ENCODE data around the gene EXOC2.

Gene EXOC2

GRCh38 chr6:708237-708598, 15.3 kb upstream of the EXOC2 start:
- H3K4me2 ChIP-seq (ENCODE audit: low read length), result no peak overlapping the region
- no peaks in the 10 kb centered on the region for H3K36me3 ChIP-seq (ENCODE audit: control insufficient read depth in 1 of 2, insufficient read depth in 2 of 2, low read length in 2 of 2)
- H3K27ac ChIP-seq (ENCODE audit: low read depth, low read length), result no peak overlapping the region
- H2BK12ac ChIP-seq (ENCODE audit: low read length), result no peak overlapping the region
- H3K18ac ChIP-seq (ENCODE audit: low read length), result no peak overlapping the region
- H3K27me3 ChIP-seq (ENCODE audit: insufficient read depth, low read length), result peaks cover 4% of the 10 kb centered on the region
- no peak overlapping the region for H4K91ac ChIP-seq (ENCODE audit: low read depth, low read length)
- H3K79me2 ChIP-seq (ENCODE audit: control insufficient read depth, insufficient read depth, low read length, poor library complexity), result no peaks in the 10 kb centered on the region
- H2AK5ac ChIP-seq (ENCODE audit: low read length), result no peak overlapping the region
- H2AFZ ChIP-seq (ENCODE audit: insufficient read depth, low read length, poor library complexity), result no peak overlapping the region
- no peak overlapping the region for H3K9ac ChIP-seq (ENCODE audit: low read length)
- no peak overlapping the region for H3K4ac ChIP-seq (ENCODE audit: low read depth, low read length)
- H3K14ac ChIP-seq (ENCODE audit: low read length), result no peak overlapping the region
- peaks cover 3% of the 10 kb centered on the region for H3K9me3 ChIP-seq (ENCODE audit: insufficient read depth, low read depth, low read length)
- peaks cover 9% of the 10 kb centered on the region in 2 experiments for H3K4me1 ChIP-seq (ENCODE audit: control insufficient read depth in 1 of 2, insufficient read depth in 2 of 2, low read length in 2 of 2)
- no peak overlapping the region for H4K8ac ChIP-seq (ENCODE audit: low read depth, low read length)
- WGBS (ENCODE audit: extremely low coverage, insufficient coverage, insufficient read length), result no CpG with 5 or more reads among the region's 6 CpGs
- no peak overlapping the region for H3K23ac ChIP-seq (ENCODE audit: low read length)
- no peak overlapping the region for H3K4me3 ChIP-seq (ENCODE audit: low read depth, low read length)
- H2BK5ac ChIP-seq (ENCODE audit: low read depth, low read length, poor library complexity), result no peak overlapping the region
- H3K79me1 ChIP-seq (ENCODE audit: low read length), result peaks cover 3% of the 10 kb centered on the region
- no peak overlapping the region for H4K12ac ChIP-seq (ENCODE audit: low read depth, low read length)
- no peak overlapping the region for H2BK120ac ChIP-seq (ENCODE audit: insufficient read depth, low read length, poor library complexity)
- no peak for DNase-seq

DNA sequence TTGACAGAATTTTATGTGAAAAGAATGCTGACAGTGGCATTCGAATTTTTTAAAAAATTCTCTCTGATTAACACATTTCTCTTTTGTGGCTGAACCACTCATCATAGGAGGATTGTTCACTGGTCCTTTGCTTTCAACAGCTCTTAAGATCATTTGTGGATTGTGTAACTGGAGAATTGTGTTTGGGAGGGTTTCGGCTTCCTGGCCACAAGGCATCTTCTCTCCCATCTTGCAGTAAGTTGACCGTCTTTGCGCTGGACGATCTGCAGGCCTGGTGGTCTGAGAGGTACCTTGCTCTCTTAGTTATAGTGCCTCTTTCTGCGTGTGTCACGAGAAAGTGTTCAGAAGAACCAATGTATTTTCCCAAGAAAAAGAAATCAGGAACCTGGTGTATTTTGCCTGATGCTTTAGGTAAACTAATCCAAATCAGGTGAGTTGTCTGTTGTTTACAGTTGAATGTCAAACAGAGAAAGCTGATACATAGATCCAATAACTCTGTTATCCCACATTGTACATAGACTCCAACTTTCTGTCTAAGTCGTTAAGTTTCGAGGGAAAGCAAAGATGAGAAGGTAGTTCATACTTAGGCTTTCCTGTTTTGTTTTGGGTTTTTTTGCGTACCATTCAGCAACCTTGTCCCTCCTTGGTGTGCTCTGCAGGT, 14.8 kb upstream of the EXOC2 start:
- Histone ChIP-seq H3K27ac (ENCODE audit: low read depth, low read length) (no peak overlapping the region), H4K91ac (ENCODE audit: low read depth, low read length) (no peak overlapping the region), H3K14ac (ENCODE audit: low read length) (no peak overlapping the region), H4K12ac (ENCODE audit: low read depth, low read length) (no peak overlapping the region), H3K4me2 (ENCODE audit: low read length) (no peak overlapping the region), H4K8ac (ENCODE audit: low read depth, low read length) (no peak overlapping the region), H2BK12ac (ENCODE audit: low read length) (no peak overlapping the region), H3K9me3 (ENCODE audit: insufficient read depth, low read depth, low read length) (peaks cover 3% of the 10 kb centered on the region), H2AFZ (ENCODE audit: insufficient read depth, low read length, poor library complexity) (no peak overlapping the region), H3K36me3 (ENCODE audit: control insufficient read depth in 1 of 2, insufficient read depth in 2 of 2, low read length in 2 of 2) (no peaks in the 10 kb centered on the region), H3K4me3 (ENCODE audit: low read depth, low read length) (no peak overlapping the region), H3K79me2 (ENCODE audit: control insufficient read depth, insufficient read depth, low read length, poor library complexity) (no peaks in the 10 kb centered on the region), H3K27me3 (ENCODE audit: insufficient read depth, low read length) (peaks cover 4% of the 10 kb centered on the region), H3K9ac (ENCODE audit: low read length) (no peak overlapping the region), H3K4me1 (ENCODE audit: control insufficient read depth in 1 of 2, insufficient read depth in 2 of 2, low read length in 2 of 2) (peaks cover 9% of the 10 kb centered on the region in 2 experiments), H2BK5ac (ENCODE audit: low read depth, low read length, poor library complexity) (no peak overlapping the region), H3K23ac (ENCODE audit: low read length) (no peak overlapping the region), H3K79me1 (ENCODE audit: low read length) (peaks cover 3% of the 10 kb centered on the region), H3K18ac (ENCODE audit: low read length) (no peak overlapping the region), H2BK120ac (ENCODE audit: insufficient read depth, low read length, poor library complexity) (no peak overlapping the region), H3K4ac (ENCODE audit: low read depth, low read length) (no peak overlapping the region), H2AK5ac (ENCODE audit: low read length) (no peak overlapping the region)
- no CpG with 5 or more reads among the region's 10 CpGs for WGBS (ENCODE audit: extremely low coverage, insufficient coverage, insufficient read length)
- no peak for DNase-seq

GRCh38 chr6:706819-707381, 14.0 kb upstream of the EXOC2 start:
- H3K9me3 ChIP-seq (ENCODE audit: insufficient read depth, low read depth, low read length), result peaks cover 3% of the 10 kb centered on the region
- no peak overlapping the region for H3K27ac ChIP-seq (ENCODE audit: low read depth, low read length)
- H3K79me2 ChIP-seq (ENCODE audit: control insufficient read depth, insufficient read depth, low read length, poor library complexity), result no peaks in the 10 kb centered on the region
- H3K4me1 ChIP-seq (ENCODE audit: control insufficient read depth in 1 of 2, insufficient read depth in 2 of 2, low read length in 2 of 2), result peaks cover 9% of the 10 kb centered on the region in 2 experiments
- no peak overlapping the region for H3K4me2 ChIP-seq (ENCODE audit: low read length)
- no peak overlapping the region for H4K12ac ChIP-seq (ENCODE audit: low read depth, low read length)
- H3K36me3 ChIP-seq (ENCODE audit: control insufficient read depth in 1 of 2, insufficient read depth in 2 of 2, low read length in 2 of 2), result no peaks in the 10 kb centered on the region
- no CpG with 5 or more reads among the region's 8 CpGs for WGBS (ENCODE audit: extremely low coverage, insufficient coverage, insufficient read length)
- no peak overlapping the region for H3K14ac ChIP-seq (ENCODE audit: low read length)
- no peak overlapping the region for H3K9ac ChIP-seq (ENCODE audit: low read length)
- H4K8ac ChIP-seq (ENCODE audit: low read depth, low read length), result no peak overlapping the region
- H3K23ac ChIP-seq (ENCODE audit: low read length), result no peak overlapping the region
- no peak overlapping the region for H2AFZ ChIP-seq (ENCODE audit: insufficient read depth, low read length, poor library complexity)
- H2BK12ac ChIP-seq (ENCODE audit: low read length), result no peak overlapping the region
- H3K27me3 ChIP-seq (ENCODE audit: insufficient read depth, low read length), result peaks cover 4% of the 10 kb centered on the region
- no peak overlapping the region for H2AK5ac ChIP-seq (ENCODE audit: low read length)
- H2BK5ac ChIP-seq (ENCODE audit: low read depth, low read length, poor library complexity), result no peak overlapping the region
- H3K4ac ChIP-seq (ENCODE audit: low read depth, low read length), result no peak overlapping the region
- no peak overlapping the region for H2BK120ac ChIP-seq (ENCODE audit: insufficient read depth, low read length, poor library complexity)
- peak overlapping the region; percentile 19 for H3K4me3 ChIP-seq (ENCODE audit: low read depth, low read length)
- peaks cover 3% of the 10 kb centered on the region for H3K79me1 ChIP-seq (ENCODE audit: low read length)
- no peak for DNase-seq
- H4K91ac ChIP-seq (ENCODE audit: low read depth, low read length), result no peak overlapping the region
- no peak overlapping the region for H3K18ac ChIP-seq (ENCODE audit: low read length)

DNA sequence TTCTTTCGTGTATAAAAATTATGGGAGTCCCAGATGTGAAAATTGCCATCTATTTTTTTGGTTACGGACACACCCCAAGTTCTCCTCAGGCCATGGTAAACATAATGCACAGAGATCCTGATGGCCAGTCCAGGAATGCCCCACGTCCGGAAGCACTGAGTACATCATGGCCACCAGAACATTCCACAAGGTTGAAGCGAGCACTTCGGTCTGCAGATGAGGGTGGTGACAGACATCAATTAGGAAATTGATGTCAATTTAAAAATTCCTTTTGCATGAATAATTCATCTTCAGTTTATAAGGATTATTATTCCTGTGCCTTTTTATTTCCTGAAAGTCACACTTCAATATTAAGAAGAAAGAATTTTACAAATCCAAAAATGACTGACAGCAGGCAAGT, 13.2 kb upstream of the EXOC2 start:
- H3K4me1 ChIP-seq (ENCODE audit: control insufficient read depth in 1 of 2, insufficient read depth in 2 of 2, low read length in 2 of 2), result peaks cover 6% of the 10 kb centered on the region in 2 experiments
- H3K79me1 ChIP-seq (ENCODE audit: low read length), result peaks cover 3% of the 10 kb centered on the region
- no peak overlapping the region for H3K23ac ChIP-seq (ENCODE audit: low read length)
- H2BK12ac ChIP-seq (ENCODE audit: low read length), result no peak overlapping the region
- peaks cover 3% of the 10 kb centered on the region for H3K27me3 ChIP-seq (ENCODE audit: insufficient read depth, low read length)
- no peaks in the 10 kb centered on the region for H3K79me2 ChIP-seq (ENCODE audit: control insufficient read depth, insufficient read depth, low read length, poor library complexity)
- H4K8ac ChIP-seq (ENCODE audit: low read depth, low read length), result no peak overlapping the region
- no peak overlapping the region for H4K91ac ChIP-seq (ENCODE audit: low read depth, low read length)
- no peak overlapping the region for H3K18ac ChIP-seq (ENCODE audit: low read length)
- WGBS (ENCODE audit: extremely low coverage, insufficient coverage, insufficient read length), result no CpG with 5 or more reads among the region's 6 CpGs
- no peak overlapping the region for H3K27ac ChIP-seq (ENCODE audit: low read depth, low read length)
- no peak overlapping the region for H2BK5ac ChIP-seq (ENCODE audit: low read depth, low read length, poor library complexity)
- H3K14ac ChIP-seq (ENCODE audit: low read length), result no peak overlapping the region
- no peak overlapping the region for H2AFZ ChIP-seq (ENCODE audit: insufficient read depth, low read length, poor library complexity)
- peak; percentile 48 to 51 for DNase-seq
- no peak overlapping the region for H3K9ac ChIP-seq (ENCODE audit: low read length)
- no peak overlapping the region for H3K4me2 ChIP-seq (ENCODE audit: low read length)
- no peak overlapping the region for H3K4me3 ChIP-seq (ENCODE audit: low read depth, low read length)
- no peak overlapping the region for H4K12ac ChIP-seq (ENCODE audit: low read depth, low read length)
- no peak overlapping the region for H3K4ac ChIP-seq (ENCODE audit: low read depth, low read length)
- no peak overlapping the region for H2AK5ac ChIP-seq (ENCODE audit: low read length)
- no peaks in the 10 kb centered on the region for H3K36me3 ChIP-seq (ENCODE audit: control insufficient read depth in 1 of 2, insufficient read depth in 2 of 2, low read length in 2 of 2)
- peaks cover 3% of the 10 kb centered on the region for H3K9me3 ChIP-seq (ENCODE audit: insufficient read depth, low read depth, low read length)
- H2BK120ac ChIP-seq (ENCODE audit: insufficient read depth, low read length, poor library complexity), result no peak overlapping the region
